SJSA1 (cell line): ENCODE results near the gene APPBP2. TPM values are rescaled to one million over a fixed set of nuclear protein-coding genes. Genes with fewer than 3 reads are reported as not detected.
"Not testable (repeated sequence)": the region's sequence is repeated elsewhere in the genome, so short reads cannot be mapped to it uniquely, and the experiment has no call there.

Experiments used
- DNase-seq, 2 experiments: peaks; one replicate each; pipeline ENCODE4 v3.0.0-alpha.2; 2015 to 2020; ENCODE audit warnings: low spot score in 2 of 2, low read depth in 1 of 2
- H3K27ac ChIP-seq: fragments of 250-450 bp; sonication (Bioruptor Pico); 2 replicates; pipeline ENCODE4 v1.5.1; 2020; ENCODE audit warnings: mild to moderate bottlenecking, moderate library complexity
- H3K27me3 ChIP-seq: fragments of 250-450 bp; sonication (Bioruptor Pico); replicated peaks from 2 replicates; pipeline ENCODE4 v1.5.1; 2020; ENCODE audit warnings: mild to moderate bottlenecking, moderate library complexity
- H3K36me3 ChIP-seq: fragments of 250-450 bp; sonication (Bioruptor Pico); 2 replicates; pipeline ENCODE4 v1.5.1; 2020; ENCODE audit warnings: mild to moderate bottlenecking
- H3K4me1 ChIP-seq: fragments of 250-450 bp; sonication (Bioruptor Pico); replicated peaks from 2 replicates; pipeline ENCODE4 v1.6.1; 2021; ENCODE audit warnings: mild to moderate bottlenecking
- H3K4me3 ChIP-seq: fragments of 250-450 bp; sonication (Bioruptor Pico); 2 replicates; pipeline ENCODE4 v1.5.1; 2020; ENCODE audit warnings: mild to moderate bottlenecking
- H3K9me3 ChIP-seq: fragments of 250-450 bp; sonication (Bioruptor Pico); replicated peaks from 2 replicates; pipeline ENCODE4 v1.5.1; 2020; ENCODE audit warnings: mild to moderate bottlenecking
- total RNA-seq: library from RNA; depleted of rRNA; stranded (reverse); fragments of >200 nt; shearing (Covaris generic); gene quantifications from 2 replicates; pipeline ENCODE4 v1.2.3, GENCODE V29; 2014

The APPBP2 gene
- total RNA-seq, 1 experiment from 2014 or later: 49.4 TPM

DNA sequence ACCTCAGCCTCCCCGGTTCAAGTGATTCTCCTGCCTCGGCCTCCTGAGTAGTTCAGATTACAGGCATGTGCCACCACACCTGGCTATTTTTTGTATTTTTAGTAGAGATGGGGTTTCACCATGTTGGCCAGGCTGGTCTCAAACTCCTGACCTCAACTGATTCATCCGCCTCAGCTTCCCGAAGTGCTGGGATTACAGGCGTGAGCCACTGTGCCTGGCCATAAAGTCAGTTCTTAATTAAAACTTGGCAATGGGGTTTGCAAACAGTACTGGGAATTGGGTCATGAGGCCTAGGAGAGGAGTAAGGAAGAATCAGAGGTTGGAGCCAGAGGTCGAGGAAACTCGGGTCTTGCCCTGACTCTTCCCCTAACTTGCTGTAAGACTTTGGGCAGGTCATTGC lies 95.5 kb downstream of the APPBP2 start:
- not testable (repeated sequence) for H3K4me1 ChIP-seq, H3K9me3 ChIP-seq, H3K36me3 ChIP-seq, H3K27me3 ChIP-seq, H3K4me3 ChIP-seq, H3K27ac ChIP-seq
- DNase-seq: peak in 1 of 2 experiments; percentile 15

DNA sequence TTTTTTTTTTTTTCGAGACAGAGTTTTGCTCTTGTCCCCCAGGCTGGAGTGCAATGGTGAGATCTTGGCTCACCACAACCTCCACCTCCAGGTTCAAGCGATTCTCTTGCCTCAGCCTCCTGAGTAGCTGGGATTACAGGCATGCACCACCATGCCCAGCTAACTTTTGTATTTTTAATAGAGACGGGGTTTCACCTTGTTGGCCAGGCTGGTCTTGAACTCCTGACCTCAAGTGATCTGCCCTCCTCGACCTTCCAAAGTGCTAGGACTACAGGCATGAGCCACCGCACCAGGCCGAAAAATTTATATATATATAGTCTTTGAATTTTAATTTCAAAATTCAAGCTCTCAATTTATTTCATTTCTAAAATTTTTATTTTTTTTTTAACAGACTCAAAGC lies 97.6 kb downstream of the APPBP2 start:
- H3K27ac ChIP-seq, H3K4me3 ChIP-seq, H3K36me3 ChIP-seq, H3K4me1 ChIP-seq, H3K27me3 ChIP-seq, H3K9me3 ChIP-seq, DNase-seq: not testable (repeated sequence)

DNA sequence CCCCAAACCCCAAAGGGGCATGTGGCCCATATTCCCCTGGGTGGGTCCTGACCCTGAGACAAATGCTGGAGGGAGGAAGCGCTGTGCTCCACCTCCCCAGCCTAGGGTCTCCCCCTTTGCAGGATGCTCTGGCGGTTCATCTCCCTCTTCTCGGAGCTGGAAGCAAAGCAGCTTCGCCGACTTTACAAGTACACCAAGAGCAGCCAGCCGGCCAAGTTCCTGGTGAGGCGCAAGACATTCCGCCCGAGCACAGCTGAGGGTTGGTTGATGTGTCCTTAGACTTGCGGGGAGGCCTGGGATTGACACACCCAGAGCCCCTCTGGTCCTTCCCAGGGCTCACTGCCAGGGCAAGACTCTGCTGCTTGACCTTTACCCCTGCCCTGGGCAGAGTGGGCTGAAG lies 99.4 kb downstream of the APPBP2 start:
- no peak overlapping the region for H3K27ac ChIP-seq
- no peak for DNase-seq
- H3K27me3 ChIP-seq: no peaks in the 10 kb centered on the region; the same call in 1 of the 2 replicates
- H3K4me1 ChIP-seq: peaks cover 1% of the 10 kb centered on the region
- H3K36me3 ChIP-seq: no peaks in the 10 kb centered on the region
- no peak overlapping the region for H3K4me3 ChIP-seq
- H3K9me3 ChIP-seq: no peaks in the 10 kb centered on the region; the same call in none of the 2 replicates

DNA sequence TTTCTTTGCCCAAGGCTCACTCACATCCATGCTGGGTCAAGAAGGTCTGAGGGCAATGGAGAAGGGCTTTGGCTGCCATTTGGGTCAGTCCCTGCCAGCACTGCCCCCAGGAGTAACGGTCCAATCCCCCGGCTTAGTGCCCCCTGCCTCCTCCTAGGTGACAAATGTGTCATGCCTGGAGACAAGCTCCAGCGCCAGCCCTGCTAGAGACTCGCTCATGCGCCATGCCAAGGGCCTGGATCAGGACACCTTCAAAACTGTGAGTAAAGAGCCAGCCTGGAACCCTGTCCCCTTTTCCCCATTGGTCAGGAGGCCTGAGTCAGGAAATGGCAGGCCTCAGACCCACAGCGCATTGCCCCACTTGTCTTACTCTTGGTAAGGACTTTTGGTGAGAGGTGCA lies 100.4 kb downstream of the APPBP2 start:
- H3K9me3 ChIP-seq: no peaks in the 10 kb centered on the region; the same call in none of the 2 replicates

DNA sequence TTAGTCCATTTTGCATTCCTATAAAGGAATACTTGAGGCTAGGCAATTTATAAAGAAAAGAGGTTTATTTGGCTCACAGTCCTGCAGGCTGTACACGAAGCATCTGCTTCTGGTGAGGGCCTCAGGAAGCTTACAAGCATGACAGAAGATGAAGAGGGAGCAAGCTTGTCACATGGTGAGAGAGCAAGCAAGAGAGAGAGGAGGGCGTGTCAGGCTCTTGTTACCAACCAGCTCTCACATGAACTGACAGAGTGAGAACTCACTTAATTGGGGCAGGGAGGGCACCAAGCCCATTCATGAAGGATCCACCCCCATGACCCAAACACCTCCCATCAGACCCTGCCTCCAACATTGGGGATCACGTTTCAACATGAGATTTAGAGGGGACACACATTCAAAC lies 102.2 kb downstream of the APPBP2 start:
- Histone ChIP-seq H3K4me1 (peaks cover 9% of the 10 kb centered on the region), H3K36me3 (no peaks in the 10 kb centered on the region), H3K27me3 (no peaks in the 10 kb centered on the region; the same call in 1 of the 2 replicates), H3K9me3 (no peaks in the 10 kb centered on the region; the same call in none of the 2 replicates), H3K27ac (no peak overlapping the region), H3K4me3 (no peak overlapping the region)
- DNase-seq: no peak

More for the DNA sequence above, 100.4 kb downstream of the APPBP2 start:
- no peak overlapping the region for H3K27ac ChIP-seq
- H3K27me3 ChIP-seq: no peaks in the 10 kb centered on the region; the same call in 1 of the 2 replicates
- DNase-seq: no peak
- no peaks in the 10 kb centered on the region for H3K36me3 ChIP-seq
- peaks cover 9% of the 10 kb centered on the region for H3K4me1 ChIP-seq
- H3K4me3 ChIP-seq: no peak overlapping the region

DNA sequence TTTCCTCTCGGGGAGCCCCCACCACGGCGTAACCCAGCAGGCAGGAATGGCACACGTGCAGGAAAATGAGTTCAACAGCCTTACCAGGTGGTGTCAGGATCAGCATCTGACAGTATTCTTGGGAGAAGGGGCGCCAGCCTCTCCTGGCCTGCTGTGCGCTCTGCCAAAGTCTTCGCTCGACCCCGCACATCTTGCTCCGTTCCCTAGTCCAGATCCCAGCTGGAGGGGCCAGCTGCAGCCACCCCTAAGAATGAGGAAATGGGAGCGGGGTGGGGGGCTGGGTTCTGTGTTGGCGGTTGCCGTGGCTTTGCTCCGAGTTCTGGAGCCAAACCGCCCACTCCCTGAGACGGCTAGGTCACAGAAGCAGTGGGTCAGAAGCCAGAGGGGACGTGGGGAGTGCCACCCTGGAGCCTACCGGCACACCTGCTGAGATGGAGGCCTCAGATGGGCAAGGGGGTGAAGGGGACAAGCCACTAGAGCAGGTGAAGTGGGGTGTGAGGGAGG lies 103.8 kb downstream of the APPBP2 start, which contains the start of gene CHCT1:
Gene CHCT1, plus strand, starts transcription at position 328 of the 504 bp plus-strand sequence. Its CDS starts 104 bp downstream, at position 432.
- Histone ChIP-seq H3K4me3 (peak within 1 kb of the TSS; percentile 39), H3K9me3 (no peaks in the 10 kb centered on the region; the same call in none of the 2 replicates), H3K27ac (no peak within 1 kb of the TSS), H3K27me3 (no peaks in the 10 kb centered on the region), H3K4me1 (peaks cover 9% of the 10 kb centered on the region), H3K36me3 (no peaks in the 10 kb centered on the region)
- no peak for DNase-seq

DNA sequence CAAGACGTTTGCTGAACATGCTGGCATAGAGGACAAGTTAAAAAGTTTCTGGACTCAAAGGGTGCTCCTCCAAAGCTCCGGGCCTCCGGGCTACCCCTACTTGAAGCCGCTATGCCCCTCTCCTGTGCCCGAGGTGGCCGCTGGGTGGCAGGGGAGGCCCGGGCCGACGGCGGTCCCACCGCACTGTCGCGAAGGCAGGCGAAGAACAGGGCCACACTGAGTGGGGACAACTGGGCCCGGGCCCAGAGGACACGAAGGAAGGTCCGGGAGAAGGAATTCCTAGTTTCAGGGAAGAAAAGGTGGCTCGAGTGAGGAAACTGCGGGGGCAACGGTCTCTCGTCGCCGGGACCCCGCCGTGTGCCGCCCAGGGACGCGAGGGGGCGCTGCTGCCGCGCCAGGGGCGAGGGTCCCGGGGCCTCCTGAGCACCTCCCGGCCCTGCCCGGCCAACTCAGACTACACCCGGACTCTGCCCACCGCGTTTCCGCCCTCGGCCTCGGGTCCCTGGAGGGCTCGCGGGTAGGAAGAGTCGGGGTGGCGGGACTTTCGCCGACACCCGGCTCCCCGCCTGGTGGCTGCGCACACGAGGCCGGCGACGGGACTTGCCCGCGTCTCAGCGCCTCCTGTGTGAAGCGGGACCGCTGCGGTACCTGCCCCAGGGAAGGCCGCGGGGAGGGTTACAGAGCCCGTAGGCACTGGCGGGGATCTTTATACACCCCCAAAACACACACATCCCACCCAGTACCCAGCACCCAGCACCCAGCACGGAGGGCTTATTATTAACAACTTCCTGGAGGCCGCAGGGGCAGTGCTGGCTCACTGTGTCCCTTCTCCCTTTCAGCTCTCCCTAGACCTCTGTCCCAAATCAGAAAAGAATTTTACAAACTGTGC lies 104.5 kb downstream of the APPBP2 start:
- Histone ChIP-seq H3K36me3 (no peaks in the 10 kb centered on the region), H3K4me1 (peaks cover 9% of the 10 kb centered on the region), H3K27ac (no peak overlapping the region), H3K9me3 (no peaks in the 10 kb centered on the region; the same call in 1 of the 2 replicates), H3K4me3 (peak overlapping the region; percentile 39), H3K27me3 (no peaks in the 10 kb centered on the region)
- peak; percentile 80 for DNase-seq

DNA sequence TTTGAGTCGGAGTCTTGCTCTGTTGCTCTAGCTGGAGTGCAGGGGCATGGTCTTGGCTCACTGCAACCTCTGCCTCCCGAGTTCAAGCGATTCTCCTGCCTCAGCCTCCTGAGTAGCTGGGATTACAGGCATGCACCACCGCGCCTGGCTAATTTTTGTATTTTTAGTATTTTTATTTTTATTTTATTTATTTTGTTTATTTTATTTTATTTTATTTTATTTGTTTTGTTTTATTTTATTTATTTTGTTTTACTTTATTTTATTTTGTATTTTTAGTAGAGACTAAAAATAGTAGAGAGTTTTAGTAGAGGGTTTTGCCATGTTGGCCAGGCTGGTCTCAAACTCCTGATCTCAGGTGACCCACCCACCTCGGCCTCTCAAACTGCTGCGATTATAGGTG lies 106.2 kb downstream of the APPBP2 start:
- H3K27ac ChIP-seq, H3K27me3 ChIP-seq, H3K9me3 ChIP-seq, DNase-seq, H3K36me3 ChIP-seq, H3K4me1 ChIP-seq, H3K4me3 ChIP-seq: not testable (repeated sequence)

DNA sequence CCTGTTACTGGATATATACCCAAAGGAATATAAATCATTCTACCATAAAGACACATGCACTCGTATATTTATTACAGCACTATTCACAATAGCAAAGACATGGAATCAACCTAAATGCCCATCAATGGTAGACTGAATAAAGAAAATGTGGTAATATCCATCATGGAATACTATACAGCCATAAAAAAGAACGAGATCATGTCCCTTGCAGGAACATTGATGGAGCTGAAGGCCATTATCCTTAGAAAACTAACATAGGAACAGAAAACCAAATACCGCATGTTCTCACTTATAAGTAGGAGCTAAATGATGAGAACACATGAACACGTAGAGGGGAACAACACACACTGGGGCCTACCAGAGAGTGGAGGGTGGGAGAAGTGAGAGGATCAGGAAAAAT lies 107.0 kb downstream of the APPBP2 start:
- not testable (repeated sequence) for H3K4me3 ChIP-seq, H3K4me1 ChIP-seq, H3K27me3 ChIP-seq, H3K9me3 ChIP-seq, DNase-seq, H3K36me3 ChIP-seq, H3K27ac ChIP-seq

DNA sequence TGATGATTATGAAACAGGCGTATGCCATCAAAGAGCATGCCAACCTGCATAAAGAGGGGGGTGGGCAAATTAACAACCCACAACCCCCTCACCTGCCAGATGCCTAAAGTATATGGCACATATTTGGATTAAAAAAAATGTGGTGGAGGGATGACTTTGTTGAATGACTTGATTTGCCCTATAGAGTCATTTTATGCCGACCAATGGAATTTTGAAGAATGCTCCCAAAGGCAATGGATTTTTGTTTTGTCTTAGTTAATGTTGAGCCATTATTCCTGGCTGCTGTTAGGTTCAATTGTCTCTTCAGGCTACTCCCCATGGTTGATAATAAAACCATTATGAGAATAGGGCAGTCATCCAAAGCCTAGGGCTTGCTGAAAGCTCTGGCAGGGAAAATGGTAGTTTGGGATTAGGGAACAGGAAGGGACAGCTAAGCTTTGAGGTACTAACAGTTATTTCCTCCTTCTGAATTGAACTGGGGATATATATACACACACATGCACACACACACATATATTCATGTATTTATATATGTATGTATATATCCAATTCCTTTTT lies 109.6 kb downstream of the APPBP2 start:
- Histone ChIP-seq H3K27ac (no peak overlapping the region), H3K4me1 (peaks cover 6% of the 10 kb centered on the region), H3K27me3 (no peaks in the 10 kb centered on the region)

DNA sequence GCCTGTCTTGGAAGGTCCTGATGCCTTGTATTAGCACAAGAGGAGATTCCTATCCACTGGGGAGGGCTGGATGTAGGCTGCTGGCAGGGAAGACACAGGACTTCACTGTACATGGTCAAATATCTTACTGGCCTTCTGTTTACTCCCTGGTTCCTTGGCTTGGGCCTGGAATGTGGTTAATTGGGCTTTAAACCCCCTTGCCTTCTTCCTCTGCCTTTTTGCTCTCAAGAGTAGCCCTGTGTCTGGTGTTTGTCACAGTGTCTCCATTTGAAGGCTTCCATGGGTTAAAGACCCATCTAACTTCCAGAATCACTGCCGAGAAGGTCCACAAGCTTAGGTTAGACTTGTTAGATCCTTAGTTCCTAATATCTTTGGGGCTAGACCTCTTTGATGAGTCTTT lies 110.9 kb downstream of the APPBP2 start:
- DNase-seq: no peak
- Histone ChIP-seq H3K27me3 (no peaks in the 10 kb centered on the region), H3K36me3 (no peaks in the 10 kb centered on the region), H3K4me3 (no peak overlapping the region), H3K27ac (no peak overlapping the region), H3K4me1 (no peaks in the 10 kb centered on the region), H3K9me3 (0 out of 2 replicates have a peak, but pooled peaks cover under 1% of the 10 kb centered on the region)

More for the DNA sequence above, 109.6 kb downstream of the APPBP2 start:
- no peak overlapping the region for H3K4me3 ChIP-seq
- DNase-seq: no peak
- H3K36me3 ChIP-seq: no peaks in the 10 kb centered on the region
- H3K9me3 ChIP-seq: no peaks in the 10 kb centered on the region; the same call in 1 of the 2 replicates

DNA sequence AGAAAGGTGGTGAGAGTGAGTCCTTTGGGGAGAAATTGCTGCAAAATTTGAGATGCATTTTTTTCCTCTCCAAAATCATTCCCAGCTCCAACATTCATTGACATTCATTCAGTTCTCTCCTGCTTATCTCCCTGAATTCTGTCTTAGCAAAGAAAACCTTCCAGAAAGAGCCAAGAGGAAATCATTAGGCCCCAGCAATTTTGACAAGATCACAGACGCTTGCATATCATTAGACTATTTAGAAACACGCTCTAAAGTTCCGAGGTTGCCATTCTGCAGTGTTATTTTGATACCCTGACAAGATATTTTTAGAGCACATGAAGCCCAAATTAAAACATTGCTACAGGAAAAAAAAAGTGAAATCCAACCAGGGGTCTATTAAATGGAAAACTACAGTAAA lies 113.3 kb downstream of the APPBP2 start:
- H3K4me1 ChIP-seq: no peaks in the 10 kb centered on the region
- no peak overlapping the region for H3K27ac ChIP-seq
- H3K36me3 ChIP-seq: no peaks in the 10 kb centered on the region
- 0 out of 2 replicates have a peak, but pooled peaks cover 6% of the 10 kb centered on the region for H3K9me3 ChIP-seq
- DNase-seq: no peak
- H3K27me3 ChIP-seq: no peaks in the 10 kb centered on the region
- no peak overlapping the region for H3K4me3 ChIP-seq

DNA sequence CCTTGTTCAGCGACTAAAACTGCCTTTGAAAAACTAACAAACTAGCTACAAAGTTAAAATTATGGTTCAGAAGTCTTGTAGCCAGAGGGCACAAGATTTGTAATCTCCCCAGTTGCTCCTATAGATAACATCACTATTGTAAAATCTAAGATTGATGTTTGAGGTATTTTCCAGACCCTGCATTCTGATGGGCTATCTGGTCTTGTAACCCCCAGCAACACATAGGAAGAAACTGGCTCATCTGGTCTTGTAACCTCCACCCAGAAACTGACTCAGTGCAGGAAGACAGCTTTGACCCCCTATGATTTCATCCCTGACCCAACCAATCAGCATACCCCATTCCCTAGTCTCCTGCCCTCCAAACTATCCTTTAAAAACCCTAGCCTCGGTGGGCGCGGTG lies 116.0 kb downstream of the APPBP2 start:
- Histone ChIP-seq H3K4me3 (no peak overlapping the region), H3K27ac (no peak overlapping the region), H3K27me3 (no peaks in the 10 kb centered on the region), H3K36me3 (no peaks in the 10 kb centered on the region), H3K9me3 (0 out of 2 replicates have a peak, but pooled peaks cover 6% of the 10 kb centered on the region), H3K4me1 (no peaks in the 10 kb centered on the region)
- no peak for DNase-seq

DNA sequence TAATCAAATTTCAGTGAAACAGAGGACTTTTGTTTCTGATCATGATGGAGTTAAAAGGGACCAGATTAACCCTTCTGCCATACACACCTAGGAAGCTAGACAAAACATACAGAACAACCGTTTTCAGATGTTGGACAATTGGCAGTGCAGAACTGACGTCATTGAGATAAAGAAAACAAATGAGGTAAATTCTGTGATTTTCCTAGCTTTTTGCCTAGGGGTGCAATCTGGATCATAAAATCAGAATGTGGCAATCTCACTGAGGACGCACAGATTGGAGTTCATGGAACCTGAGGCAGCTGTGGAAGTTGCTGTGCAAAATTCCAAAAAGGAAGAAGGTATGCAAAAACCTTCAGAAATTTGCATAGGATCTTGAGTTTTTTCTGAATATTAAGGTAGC lies 119.2 kb downstream of the APPBP2 start:
- H3K27ac ChIP-seq: no peak overlapping the region
- 0 out of 2 replicates have a peak, but pooled peaks cover 6% of the 10 kb centered on the region for H3K9me3 ChIP-seq
- H3K4me1 ChIP-seq: no peaks in the 10 kb centered on the region
- H3K27me3 ChIP-seq: no peaks in the 10 kb centered on the region
- no peaks in the 10 kb centered on the region for H3K36me3 ChIP-seq
- DNase-seq: no peak
- no peak overlapping the region for H3K4me3 ChIP-seq
